Measurements from ENCODE around the gene EXOG.

DNA sequence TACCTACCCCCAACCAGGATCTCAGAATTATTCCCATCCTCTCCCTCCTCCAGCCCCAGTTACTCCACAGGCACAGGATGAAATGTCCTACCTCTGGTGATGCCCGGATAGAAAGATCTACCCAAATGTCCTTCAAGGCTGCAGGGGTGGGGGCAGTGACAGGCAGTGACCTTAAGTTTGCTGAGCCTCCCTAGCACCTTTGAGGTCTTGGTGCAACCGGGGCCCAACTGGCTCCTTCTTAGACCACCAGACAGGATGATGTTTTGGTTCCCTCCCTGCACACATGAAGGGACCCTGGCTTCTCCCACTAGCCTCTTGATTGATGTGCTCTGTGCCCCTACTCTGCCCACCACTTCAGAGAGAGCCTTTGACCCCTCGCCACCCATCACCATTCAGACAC is 36.4 kb downstream of the EXOG start:
- TF ChIP-seq, protein P1, sequence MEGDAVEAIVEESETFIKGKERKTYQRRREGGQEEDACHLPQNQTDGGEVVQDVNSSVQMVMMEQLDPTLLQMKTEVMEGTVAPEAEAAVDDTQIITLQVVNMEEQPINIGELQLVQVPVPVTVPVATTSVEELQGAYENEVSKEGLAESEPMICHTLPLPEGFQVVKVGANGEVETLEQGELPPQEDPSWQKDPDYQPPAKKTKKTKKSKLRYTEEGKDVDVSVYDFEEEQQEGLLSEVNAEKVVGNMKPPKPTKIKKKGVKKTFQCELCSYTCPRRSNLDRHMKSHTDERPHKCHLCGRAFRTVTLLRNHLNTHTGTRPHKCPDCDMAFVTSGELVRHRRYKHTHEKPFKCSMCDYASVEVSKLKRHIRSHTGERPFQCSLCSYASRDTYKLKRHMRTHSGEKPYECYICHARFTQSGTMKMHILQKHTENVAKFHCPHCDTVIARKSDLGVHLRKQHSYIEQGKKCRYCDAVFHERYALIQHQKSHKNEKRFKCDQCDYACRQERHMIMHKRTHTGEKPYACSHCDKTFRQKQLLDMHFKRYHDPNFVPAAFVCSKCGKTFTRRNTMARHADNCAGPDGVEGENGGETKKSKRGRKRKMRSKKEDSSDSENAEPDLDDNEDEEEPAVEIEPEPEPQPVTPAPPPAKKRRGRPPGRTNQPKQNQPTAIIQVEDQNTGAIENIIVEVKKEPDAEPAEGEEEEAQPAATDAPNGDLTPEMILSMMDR (IDR thresholded peaks at IDR 0.05 in 8 of 11, conservative IDR thresholded peaks at IDR 0.05 in 3 of 11) = no peak
- TF ChIP-seq POLR2A (IDR thresholded peaks at IDR 0.05) = no peak
- TF ChIP-seq POLR2AphosphoS5 (IDR thresholded peaks at IDR 0.05) = no peak

Data from spleen (tissue), 7 donors.